Erythroblast (primary cell): Measurements from ENCODE around the gene GBF1.

Source experiments
- DNase-seq, 2 experiments: peaks; one replicate each; lab custom pipeline; 2025; lab: John Stamatoyannopoulos, UW
- GATA1 ChIP-seq: IDR thresholded peaks from 2 replicates; pipeline ENCODE4 v1.6.1; 2011; ENCODE audit warnings: low read depth, mild to moderate bottlenecking, control low read depth, low read length, moderate library complexity
- POLR2A ChIP-seq: IDR thresholded peaks from 2 replicates; pipeline ENCODE4 v1.6.1; 2011; ENCODE audit warnings: mild to moderate bottlenecking, low read length

Gene GBF1

GRCh38 chr10:102342958-102343357 is 97.6 kb downstream of the GBF1 start:
- DNase-seq: no peak
- TF ChIP-seq POLR2A: no peak
- TF ChIP-seq GATA1: no peak

- TF ChIP-seq POLR2A (no peak), GATA1 (no peak)
- no peak for DNase-seq
These were observed 98.7 kb downstream of the GBF1 start for GRCh38 chr10:102344067-102344466.

- DNase-seq: peak; percentile 14 to 49
- TF ChIP-seq GATA1 (no peak), POLR2A (no peak)
These were observed 102.0 kb downstream of the GBF1 start for GRCh38 chr10:102347236-102347828.

- peak; percentile 66 to 87 for DNase-seq
- TF ChIP-seq POLR2A: no peak
- no peak for TF ChIP-seq GATA1
These were observed 106.9 kb downstream of the GBF1 start for GRCh38 chr10:102352066-102352715.

- TF ChIP-seq POLR2A (no peak), GATA1 (no peak)
- DNase-seq: no peak
These were observed 109.1 kb downstream of the GBF1 start for GRCh38 chr10:102354451-102354850.

- TF ChIP-seq POLR2A (no peak), GATA1 (no peak)
- no peak for DNase-seq
These were observed 113.5 kb downstream of the GBF1 start for GRCh38 chr10:102358712-102359382.

- no peak for TF ChIP-seq GATA1
- DNase-seq: no peak
These were observed 122.1 kb downstream of the GBF1 start for GRCh38 chr10:102367441-102367840.

- DNase-seq: no peak
These were observed 122.7 kb downstream of the GBF1 start for GRCh38 chr10:102368077-102368476.

GRCh38 chr10:102371295-102371694 is 126.0 kb downstream of the GBF1 start:
- no peak for DNase-seq
- no peak for TF ChIP-seq POLR2A
- TF ChIP-seq GATA1: no peak

More at GRCh38 chr10:102368077-102368476, 122.7 kb downstream of the GBF1 start:
- TF ChIP-seq POLR2A (no peak), GATA1 (no peak)

- DNase-seq: peak in 1 of 2 experiments; percentile 9
- TF ChIP-seq GATA1: no peak
- no peak for TF ChIP-seq POLR2A
These were observed 129.9 kb downstream of the GBF1 start for GRCh38 chr10:102375250-102375649.

GRCh38 chr10:102375867-102376266 is 130.5 kb downstream of the GBF1 start:
- no peak for DNase-seq
- TF ChIP-seq POLR2A (no peak), GATA1 (no peak)

- no peak for DNase-seq
- TF ChIP-seq POLR2A: no peak
- TF ChIP-seq GATA1: no peak
These were observed 131.6 kb downstream of the GBF1 start for GRCh38 chr10:102376901-102377300.

- no peak for TF ChIP-seq GATA1
- no peak for TF ChIP-seq POLR2A
- no peak for DNase-seq
These were observed 134.1 kb downstream of the GBF1 start for GRCh38 chr10:102379383-102379782.

GRCh38 chr10:102381983-102382382 is 136.7 kb downstream of the GBF1 start:
- no peak for DNase-seq
- no peak for TF ChIP-seq GATA1
- TF ChIP-seq POLR2A: no peak
